ENCODE results near the gene SARDH. TPM values are rescaled to one million over a fixed set of nuclear protein-coding genes. Genes with fewer than 3 reads are reported as not detected.

The SARDH gene
- total RNA-seq, 1 experiment from 2014 or later: 5.6 TPM

DNA sequence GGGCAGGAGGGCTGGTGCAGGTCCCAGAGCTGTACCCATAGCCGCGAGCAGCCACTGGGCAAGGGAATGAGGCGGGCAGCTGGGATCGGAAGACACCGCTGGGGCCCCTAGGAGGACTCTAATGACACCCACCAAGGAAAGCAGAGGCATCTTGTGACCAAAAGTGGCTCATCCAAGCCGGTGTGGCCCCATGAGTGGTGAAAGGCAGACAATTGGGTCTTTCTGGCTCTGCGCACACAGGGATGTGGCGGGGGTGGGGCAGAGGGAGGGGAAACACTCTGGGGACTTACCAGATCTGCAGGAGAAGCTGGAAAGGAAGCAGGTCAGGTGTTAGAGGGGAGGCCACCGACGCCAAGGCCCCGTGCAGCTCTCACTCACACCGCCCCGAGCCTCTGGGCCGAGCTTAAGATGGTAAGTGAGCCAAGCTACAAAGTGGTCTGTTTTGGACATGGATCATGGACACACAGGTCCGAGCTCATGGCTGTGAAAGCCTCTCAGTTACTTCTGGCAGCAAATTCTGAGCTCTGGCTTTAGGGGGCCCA is 42.3 kb upstream of the SARDH start (continued):
- no peak for TF ChIP-seq TCF7L2 (IDR thresholded peaks at IDR 0.05; ENCODE audit: borderline replicate concordance, extremely low read depth, insufficient read depth, insufficient read length)

DNA sequence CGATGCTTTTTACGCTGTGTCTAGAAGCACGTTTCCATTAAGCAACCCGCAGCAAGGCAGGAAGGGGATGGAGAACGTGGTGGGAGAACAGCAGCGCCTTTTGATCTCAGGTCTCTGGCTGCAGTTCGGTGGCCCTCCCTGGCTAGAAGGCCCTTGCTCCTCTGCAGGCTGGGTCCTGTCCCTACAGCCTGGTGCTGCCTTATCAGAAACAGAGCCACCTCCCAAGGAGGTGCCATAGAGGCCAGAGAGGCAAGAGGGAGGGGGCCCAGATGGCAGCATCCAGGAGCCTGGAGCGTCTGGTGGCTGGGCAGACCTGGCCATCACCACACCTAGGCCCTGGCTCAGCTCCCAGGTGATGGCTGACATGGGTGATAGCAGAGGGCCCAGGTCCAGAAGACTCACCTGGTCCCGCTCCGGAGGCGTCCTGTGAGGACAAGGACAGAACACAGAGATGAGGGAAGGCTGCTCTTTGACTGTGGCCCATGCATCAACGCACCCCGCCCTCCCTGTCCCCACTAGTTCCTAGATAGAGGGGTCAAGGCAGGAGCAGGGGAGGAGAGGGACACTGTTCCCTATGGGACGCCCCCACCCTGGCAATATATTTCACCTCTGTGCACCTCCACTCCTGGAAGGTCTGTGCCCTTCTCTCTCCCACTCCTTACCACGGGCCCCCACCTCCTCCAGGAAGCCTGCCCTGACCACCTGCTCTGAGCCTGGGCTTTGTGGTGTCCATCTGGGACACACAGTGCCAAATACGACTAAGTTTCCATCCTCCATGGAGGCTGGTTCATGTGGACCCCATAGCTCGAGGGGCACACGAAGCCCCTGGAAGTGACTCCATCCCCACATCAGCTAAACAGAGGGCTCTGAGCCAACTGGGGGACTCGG is 41.6 kb upstream of the SARDH start:
- ChIA-PET CTCF (interaction anchor here (1.1 to 3.2 kb wide), 2 partner anchors 214 to 320 kb away, joined by 3 to 76 read pairs; no protein-coding TSS in a partner anchor), RAD21 (ENCODE audit: low non-redundant PET in 1 of 2, low total read pairs in 2 of 2, uncharacterized antibody in 2 of 2, unreplicated experiment in 2 of 2) (no interaction called here), POLR2A (no interaction called here)
- H4K20me1 ChIP-seq (ENCODE audit: insufficient read depth): no peaks in the 10 kb centered on the region
- H3K79me2 ChIP-seq (ENCODE audit: insufficient read depth, low read length): no peaks in the 10 kb centered on the region
- no peak overlapping the region for H2AFZ ChIP-seq (ENCODE audit: low read depth, low read length, poor library complexity, severe bottlenecking)
- no peaks in the 10 kb centered on the region for H3K9me2 ChIP-seq (ENCODE audit: insufficient read depth)
- no peaks in the 10 kb centered on the region for H3K4me1 ChIP-seq (ENCODE audit: control insufficient read depth in 1 of 2, insufficient read depth in 2 of 2, low read length in 2 of 2)
- no peak overlapping the region for H3K27ac ChIP-seq (ENCODE audit: low read depth, low read length)
- ATAC-seq: no peak
- no peak for DNase-seq (ENCODE audit: low read depth, low spot score)
- H3K27me3 ChIP-seq (ENCODE audit: insufficient read depth, low read length): no peaks in the 10 kb centered on the region
- TF ChIP-seq, protein P1, sequence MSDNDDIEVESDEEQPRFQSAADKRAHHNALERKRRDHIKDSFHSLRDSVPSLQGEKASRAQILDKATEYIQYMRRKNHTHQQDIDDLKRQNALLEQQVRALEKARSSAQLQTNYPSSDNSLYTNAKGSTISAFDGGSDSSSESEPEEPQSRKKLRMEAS (IDR thresholded peaks at IDR 0.05): no peak
- TF ChIP-seq YY1 (IDR thresholded peaks at IDR 0.05; ENCODE audit: extremely low read depth, insufficient replicate concordance, low read depth, low read length): no peak
- H3K4me2 ChIP-seq (ENCODE audit: low read length): no peak overlapping the region
- H3K9me3 ChIP-seq (ENCODE audit: control insufficient read depth in 1 of 2, insufficient read depth in 1 of 2, low read depth in 1 of 2, low read length in 2 of 2): no peaks in the 10 kb centered on the region; a peak in 1 of 4 replicates
- H3K4me3 ChIP-seq (replicated peaks in 1 of 2; ENCODE audit: low read depth in 1 of 2, low read length in 2 of 2): no peak overlapping the region
- intact Hi-C loops (cut with micrococcal nuclease): no loop called here
- H3K36me3 ChIP-seq (ENCODE audit: control insufficient read depth in 1 of 2, insufficient read depth in 2 of 2, low read length in 2 of 2): peaks cover 4% of the 10 kb centered on the region in 2 experiments
- H3K9ac ChIP-seq (ENCODE audit: low read length): no peak overlapping the region
- BruUV-seq (replicated peaks): no TSS peak

DNA sequence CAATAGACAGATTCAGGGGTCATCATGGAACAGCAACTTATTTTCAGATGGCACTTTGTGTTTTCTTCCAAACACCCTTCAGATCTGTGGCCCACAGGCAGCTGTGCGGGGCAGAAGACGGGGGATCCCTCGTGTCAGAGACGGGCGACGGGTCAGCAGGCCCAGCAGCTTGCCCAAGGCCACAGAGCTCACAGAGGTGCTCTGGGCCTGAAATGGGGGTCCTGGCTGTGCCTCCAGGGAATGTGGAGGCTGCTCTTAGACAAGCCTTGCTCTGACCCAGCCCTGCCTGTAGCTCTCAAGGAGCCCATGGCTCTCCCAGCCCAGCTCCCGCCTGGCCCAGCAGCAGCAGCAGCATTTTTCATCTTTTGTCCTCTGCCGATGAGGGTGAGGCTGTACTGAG is 40.9 kb upstream of the SARDH start:
- H2AFZ ChIP-seq (ENCODE audit: low read depth, low read length, poor library complexity, severe bottlenecking): no peak overlapping the region
- H3K4me1 ChIP-seq (ENCODE audit: control insufficient read depth in 1 of 2, insufficient read depth in 2 of 2, low read length in 2 of 2): no peaks in the 10 kb centered on the region
- H4K20me1 ChIP-seq (ENCODE audit: insufficient read depth): no peaks in the 10 kb centered on the region
- no peaks in the 10 kb centered on the region for H3K79me2 ChIP-seq (ENCODE audit: insufficient read depth, low read length)
- ATAC-seq (no peak), DNase-seq (ENCODE audit: low read depth, low spot score) (no peak)
- intact Hi-C loops (cut with micrococcal nuclease): no loop called here
- H3K9ac ChIP-seq (ENCODE audit: low read length): no peak overlapping the region
- H3K4me3 ChIP-seq (replicated peaks in 1 of 2; ENCODE audit: low read depth in 1 of 2, low read length in 2 of 2): no peak overlapping the region
- H3K27ac ChIP-seq (ENCODE audit: low read depth, low read length): no peak overlapping the region
- no peaks in the 10 kb centered on the region for H3K27me3 ChIP-seq (ENCODE audit: insufficient read depth, low read length)
- POLR2A ChIA-PET: no interaction called here
- CTCF ChIA-PET: interaction anchor here (1.1 kb wide), 1 partner anchor 320 kb away, joined by 3 read pairs; no protein-coding TSS in a partner anchor
- RAD21 ChIA-PET (ENCODE audit: low non-redundant PET in 1 of 2, low total read pairs in 2 of 2, uncharacterized antibody in 2 of 2, unreplicated experiment in 2 of 2): no interaction called here
- peaks cover 5 to 6% of the 10 kb centered on the region in 2 experiments; a peak in 2 of 4 replicates for H3K9me3 ChIP-seq (ENCODE audit: control insufficient read depth in 1 of 2, insufficient read depth in 1 of 2, low read depth in 1 of 2, low read length in 2 of 2)
- H3K4me2 ChIP-seq (ENCODE audit: low read length): no peak overlapping the region
- BruUV-seq (replicated peaks): no TSS peak
- H3K36me3 ChIP-seq (ENCODE audit: control insufficient read depth in 1 of 2, insufficient read depth in 2 of 2, low read length in 2 of 2): peaks cover 5 to 11% of the 10 kb centered on the region in 2 experiments
- H3K9me2 ChIP-seq (ENCODE audit: insufficient read depth): no peaks in the 10 kb centered on the region
- TF ChIP-seq, protein P2, sequence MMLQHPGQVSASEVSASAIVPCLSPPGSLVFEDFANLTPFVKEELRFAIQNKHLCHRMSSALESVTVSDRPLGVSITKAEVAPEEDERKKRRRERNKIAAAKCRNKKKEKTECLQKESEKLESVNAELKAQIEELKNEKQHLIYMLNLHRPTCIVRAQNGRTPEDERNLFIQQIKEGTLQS (IDR thresholded peaks at IDR 0.05): no peak
- TF ChIP-seq, protein P3, sequence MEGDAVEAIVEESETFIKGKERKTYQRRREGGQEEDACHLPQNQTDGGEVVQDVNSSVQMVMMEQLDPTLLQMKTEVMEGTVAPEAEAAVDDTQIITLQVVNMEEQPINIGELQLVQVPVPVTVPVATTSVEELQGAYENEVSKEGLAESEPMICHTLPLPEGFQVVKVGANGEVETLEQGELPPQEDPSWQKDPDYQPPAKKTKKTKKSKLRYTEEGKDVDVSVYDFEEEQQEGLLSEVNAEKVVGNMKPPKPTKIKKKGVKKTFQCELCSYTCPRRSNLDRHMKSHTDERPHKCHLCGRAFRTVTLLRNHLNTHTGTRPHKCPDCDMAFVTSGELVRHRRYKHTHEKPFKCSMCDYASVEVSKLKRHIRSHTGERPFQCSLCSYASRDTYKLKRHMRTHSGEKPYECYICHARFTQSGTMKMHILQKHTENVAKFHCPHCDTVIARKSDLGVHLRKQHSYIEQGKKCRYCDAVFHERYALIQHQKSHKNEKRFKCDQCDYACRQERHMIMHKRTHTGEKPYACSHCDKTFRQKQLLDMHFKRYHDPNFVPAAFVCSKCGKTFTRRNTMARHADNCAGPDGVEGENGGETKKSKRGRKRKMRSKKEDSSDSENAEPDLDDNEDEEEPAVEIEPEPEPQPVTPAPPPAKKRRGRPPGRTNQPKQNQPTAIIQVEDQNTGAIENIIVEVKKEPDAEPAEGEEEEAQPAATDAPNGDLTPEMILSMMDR (IDR thresholded peaks at IDR 0.05 in 2 of 3, conservative IDR thresholded peaks at IDR 0.05 in 1 of 3; ENCODE audit: borderline replicate concordance in 1 of 3, insufficient read depth in 1 of 3, low read depth in 2 of 3, low read length in 2 of 3): no peak
- TF ChIP-seq SIN3A (IDR thresholded peaks at IDR 0.05; ENCODE audit: low read depth) (no peak), SRF (IDR thresholded peaks at IDR 0.05; ENCODE audit: low read depth) (no peak), EZH2phosphoT487 (IDR thresholded peaks at IDR 0.05; ENCODE audit: borderline replicate concordance) (no peak), JUND (IDR thresholded peaks at IDR 0.05) (no peak)
- TF ChIP-seq, protein P1 (IDR thresholded peaks at IDR 0.05): no peak
- TF ChIP-seq, protein P4, sequence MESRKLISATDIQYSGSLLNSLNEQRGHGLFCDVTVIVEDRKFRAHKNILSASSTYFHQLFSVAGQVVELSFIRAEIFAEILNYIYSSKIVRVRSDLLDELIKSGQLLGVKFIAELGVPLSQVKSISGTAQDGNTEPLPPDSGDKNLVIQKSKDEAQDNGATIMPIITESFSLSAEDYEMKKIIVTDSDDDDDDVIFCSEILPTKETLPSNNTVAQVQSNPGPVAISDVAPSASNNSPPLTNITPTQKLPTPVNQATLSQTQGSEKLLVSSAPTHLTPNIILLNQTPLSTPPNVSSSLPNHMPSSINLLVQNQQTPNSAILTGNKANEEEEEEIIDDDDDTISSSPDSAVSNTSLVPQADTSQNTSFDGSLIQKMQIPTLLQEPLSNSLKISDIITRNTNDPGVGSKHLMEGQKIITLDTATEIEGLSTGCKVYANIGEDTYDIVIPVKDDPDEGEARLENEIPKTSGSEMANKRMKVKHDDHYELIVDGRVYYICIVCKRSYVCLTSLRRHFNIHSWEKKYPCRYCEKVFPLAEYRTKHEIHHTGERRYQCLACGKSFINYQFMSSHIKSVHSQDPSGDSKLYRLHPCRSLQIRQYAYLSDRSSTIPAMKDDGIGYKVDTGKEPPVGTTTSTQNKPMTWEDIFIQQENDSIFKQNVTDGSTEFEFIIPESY (IDR thresholded peaks at IDR 0.05; ENCODE audit: extremely low read depth, insufficient replicate concordance, low read length): no peak

All from HCT116 (cell line).